ENCODE results near the gene SPTB. TPM values are rescaled to one million over a fixed set of nuclear protein-coding genes. Genes with fewer than 3 reads are reported as not detected.

Gene SPTB
- total and polyA plus RNA-seq, 2 experiments from 2014 or later = 1.1 to 1.7 TPM

- no peak overlapping the region for H3K4me2 ChIP-seq
- H3K27me3 ChIP-seq = no peaks in the 10 kb centered on the region
- H3K27ac ChIP-seq = no peak overlapping the region
- no peaks in the 10 kb centered on the region for H3K9me2 ChIP-seq (replicated peaks; ENCODE audit: insufficient read depth)
- H3K36me3 ChIP-seq (replicated peaks; ENCODE audit: insufficient read depth, low read depth) = no peaks in the 10 kb centered on the region
- no peak for TF ChIP-seq CTCF (IDR thresholded peaks at IDR 0.05; ENCODE audit: poor library complexity)
- no peak for TF ChIP-seq EZH2 (IDR thresholded peaks at IDR 0.05; ENCODE audit: borderline replicate concordance)
- TF ChIP-seq EZH2phosphoT487 (IDR thresholded peaks at IDR 0.05; ENCODE audit: low read depth, severe bottlenecking, unreplicated experiment) = no peak
- no peaks in the 10 kb centered on the region for H3K9me3 ChIP-seq (ENCODE audit: low read depth)
- peaks cover 16% of the 10 kb centered on the region for H4K20me1 ChIP-seq (ENCODE audit: insufficient read depth, poor library complexity, severe bottlenecking)
- no peak for DNase-seq (ENCODE audit: low spot score)
- peaks cover 98% of the 10 kb centered on the region for H3K79me2 ChIP-seq
- H3K4me3 ChIP-seq = no peak overlapping the region
- H3K4me1 ChIP-seq (ENCODE audit: insufficient read depth) = peaks cover 40% of the 10 kb centered on the region
- H2AFZ ChIP-seq = no peak overlapping the region
Measured at GRCh38 chr14:64713677-64714076, 166.0 kb downstream of the SPTB start.

- TF ChIP-seq EZH2 (IDR thresholded peaks at IDR 0.05; ENCODE audit: borderline replicate concordance) = no peak
- no peak for TF ChIP-seq CTCF (IDR thresholded peaks at IDR 0.05; ENCODE audit: poor library complexity)
- TF ChIP-seq EZH2phosphoT487 (IDR thresholded peaks at IDR 0.05; ENCODE audit: low read depth, severe bottlenecking, unreplicated experiment) = no peak
Measured at GRCh38 chr14:64711039-64711438, 168.7 kb downstream of the SPTB start.

GRCh38 chr14:64709126-64709525, 170.6 kb downstream of the SPTB start:
- H2AFZ ChIP-seq = no peak overlapping the region
- no peaks in the 10 kb centered on the region for H3K9me2 ChIP-seq (replicated peaks; ENCODE audit: insufficient read depth)
- peak overlapping the region; percentile 97 for H3K27ac ChIP-seq
- WGBS (ENCODE audit: low lambda C conversion rate, missing lambda C conversion rate) = 78% methylated on average over 5 of the region's 5 CpGs
- peaks cover 95% of the 10 kb centered on the region for H3K79me2 ChIP-seq
- no peaks in the 10 kb centered on the region for H3K9me3 ChIP-seq (ENCODE audit: low read depth)
- no peak overlapping the region for H3K4me3 ChIP-seq
- no peaks in the 10 kb centered on the region for H3K36me3 ChIP-seq (replicated peaks; ENCODE audit: insufficient read depth, low read depth)
- H4K20me1 ChIP-seq (ENCODE audit: insufficient read depth, poor library complexity, severe bottlenecking) = peaks cover 21% of the 10 kb centered on the region
- H3K27me3 ChIP-seq = no peaks in the 10 kb centered on the region
- peak overlapping the region; percentile 83 for H3K4me2 ChIP-seq
- no peak for TF ChIP-seq EZH2phosphoT487 (IDR thresholded peaks at IDR 0.05; ENCODE audit: low read depth, severe bottlenecking, unreplicated experiment)
- no peak for TF ChIP-seq CTCF (IDR thresholded peaks at IDR 0.05; ENCODE audit: poor library complexity)
- peaks cover 33% of the 10 kb centered on the region for H3K4me1 ChIP-seq (ENCODE audit: insufficient read depth)
- no peak for DNase-seq (ENCODE audit: low spot score)

More at GRCh38 chr14:64711039-64711438, 168.7 kb downstream of the SPTB start:
- Histone ChIP-seq H3K4me2 (no peak overlapping the region), H3K9me3 (ENCODE audit: low read depth) (no peaks in the 10 kb centered on the region), H3K4me1 (ENCODE audit: insufficient read depth) (peaks cover 37% of the 10 kb centered on the region), H3K27ac (no peak overlapping the region), H3K9me2 (replicated peaks; ENCODE audit: insufficient read depth) (no peaks in the 10 kb centered on the region), H3K36me3 (replicated peaks; ENCODE audit: insufficient read depth, low read depth) (no peaks in the 10 kb centered on the region), H3K4me3 (no peak overlapping the region), H3K79me2 (peaks cover 97% of the 10 kb centered on the region), H4K20me1 (ENCODE audit: insufficient read depth, poor library complexity, severe bottlenecking) (peaks cover 24% of the 10 kb centered on the region), H2AFZ (no peak overlapping the region), H3K27me3 (no peaks in the 10 kb centered on the region)
- WGBS (ENCODE audit: low lambda C conversion rate, missing lambda C conversion rate) = 91% methylated on average over 5 of the region's 5 CpGs
- no peak for DNase-seq (ENCODE audit: low spot score)

All from hepatocyte (in vitro differentiated cells).